ENCODE data around the gene TBC1D7.

DNA sequence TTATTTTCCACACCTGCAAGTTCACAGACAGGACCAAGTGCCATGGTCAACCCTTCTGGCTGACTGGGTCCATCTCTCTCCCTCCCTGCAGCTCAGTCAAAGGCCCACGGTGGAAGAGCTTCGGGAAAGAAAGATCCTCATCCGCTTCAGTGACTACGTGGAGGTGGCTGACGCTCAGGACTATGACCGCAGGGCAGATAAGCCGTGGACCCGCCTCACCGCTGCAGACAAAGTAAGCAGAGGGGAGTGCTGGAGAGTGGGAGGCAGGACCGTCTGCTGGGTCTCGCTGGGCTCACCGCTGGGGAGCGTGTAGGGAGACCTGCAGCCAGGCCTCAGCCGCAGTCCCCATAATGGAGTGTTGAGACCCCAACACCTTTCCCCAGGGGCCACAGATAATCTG, 45.0 kb downstream of the TBC1D7 start:
- TF ChIP-seq EZH2 (IDR thresholded peaks at IDR 0.05; ENCODE audit: borderline replicate concordance, low read length) = no peak
- no peak for TF ChIP-seq CTCF (conservative IDR thresholded peaks at IDR 0.05 in 1 of 2, IDR thresholded peaks at IDR 0.05 in 1 of 2; ENCODE audit: extremely low read depth in 1 of 2, insufficient read depth in 1 of 2, low read depth in 1 of 2, low read length in 2 of 2)
